Lower leg skin (tissue), 3 donors: ENCODE measurements around the gene CYP2U1.

Source experiments
- POLR2A ChIP-seq, 2 donors: fragments of 450-650 bp; IDR thresholded peaks; one replicate each; pipeline ENCODE4 v1.6.1; 2016 to 2017; ENCODE audit warnings: antibody characterized with exemption in 2 of 2, mild to moderate bottlenecking in 1 of 2, moderate library complexity in 1 of 2
- TF ChIP-seq, protein P1 (sequence below), 3 donors: fragments of 450-650 bp; IDR thresholded peaks; one replicate each; pipeline ENCODE4 v1.5.1; 2016; ENCODE audit warnings: antibody characterized with exemption in 3 of 3, mild to moderate bottlenecking in 3 of 3, moderate library complexity in 2 of 3

DNA sequence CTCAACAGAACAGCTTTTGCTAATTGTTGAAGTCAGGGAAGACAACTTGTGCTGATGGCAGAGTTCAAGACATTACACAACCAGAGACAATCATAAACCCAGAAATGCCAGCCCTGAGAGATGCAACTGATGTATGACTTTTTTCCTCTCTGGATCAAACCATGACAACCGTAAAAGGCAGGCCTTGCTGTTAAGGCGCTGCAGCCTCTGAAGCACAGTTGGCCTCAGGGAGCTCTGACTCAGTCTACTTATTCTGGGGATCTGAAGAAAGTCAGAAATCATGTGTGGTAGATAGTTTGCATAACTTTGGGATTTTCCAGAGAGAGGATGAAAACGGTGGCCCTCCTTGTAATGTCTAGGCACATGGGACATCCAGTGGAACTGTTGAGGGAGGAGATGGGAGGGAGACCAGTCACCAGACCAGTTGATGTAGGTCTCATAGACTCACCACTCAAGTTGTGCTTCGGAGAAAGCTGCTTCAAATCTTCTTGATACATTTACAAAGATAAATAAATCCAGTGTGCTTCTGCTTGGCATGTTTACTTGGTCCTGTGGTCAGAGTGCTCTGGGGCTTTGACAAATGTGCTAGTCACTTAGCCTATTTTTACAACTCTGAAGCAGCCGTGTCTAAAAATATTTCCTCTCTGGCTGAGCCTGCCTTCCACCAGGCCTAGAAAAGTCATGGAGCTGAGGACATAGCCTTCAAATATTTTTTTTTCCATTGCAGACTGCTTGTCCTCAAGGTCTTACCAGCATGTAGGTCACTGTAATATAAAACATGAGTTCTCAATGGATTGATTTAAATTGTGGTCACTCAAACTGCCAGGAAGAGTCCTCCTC is 65.8 kb downstream of the CYP2U1 start:
- TF ChIP-seq, protein P1, sequence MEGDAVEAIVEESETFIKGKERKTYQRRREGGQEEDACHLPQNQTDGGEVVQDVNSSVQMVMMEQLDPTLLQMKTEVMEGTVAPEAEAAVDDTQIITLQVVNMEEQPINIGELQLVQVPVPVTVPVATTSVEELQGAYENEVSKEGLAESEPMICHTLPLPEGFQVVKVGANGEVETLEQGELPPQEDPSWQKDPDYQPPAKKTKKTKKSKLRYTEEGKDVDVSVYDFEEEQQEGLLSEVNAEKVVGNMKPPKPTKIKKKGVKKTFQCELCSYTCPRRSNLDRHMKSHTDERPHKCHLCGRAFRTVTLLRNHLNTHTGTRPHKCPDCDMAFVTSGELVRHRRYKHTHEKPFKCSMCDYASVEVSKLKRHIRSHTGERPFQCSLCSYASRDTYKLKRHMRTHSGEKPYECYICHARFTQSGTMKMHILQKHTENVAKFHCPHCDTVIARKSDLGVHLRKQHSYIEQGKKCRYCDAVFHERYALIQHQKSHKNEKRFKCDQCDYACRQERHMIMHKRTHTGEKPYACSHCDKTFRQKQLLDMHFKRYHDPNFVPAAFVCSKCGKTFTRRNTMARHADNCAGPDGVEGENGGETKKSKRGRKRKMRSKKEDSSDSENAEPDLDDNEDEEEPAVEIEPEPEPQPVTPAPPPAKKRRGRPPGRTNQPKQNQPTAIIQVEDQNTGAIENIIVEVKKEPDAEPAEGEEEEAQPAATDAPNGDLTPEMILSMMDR (IDR thresholded peaks at IDR 0.05) = no peak
- TF ChIP-seq POLR2A (IDR thresholded peaks at IDR 0.05) = no peak
